GM19043 (cell line): Measurements from ENCODE around the gene GPC1.

ENCODE experiments used
- ATAC-seq: cut with Tn5 transposase; IDR thresholded peaks from one replicate; pipeline ENCODE4 v1.9.1; 2021; ENCODE audit warnings: low read depth; ENCODE audit not compliant: unreplicated experiment

GPC1 gene

DNA sequence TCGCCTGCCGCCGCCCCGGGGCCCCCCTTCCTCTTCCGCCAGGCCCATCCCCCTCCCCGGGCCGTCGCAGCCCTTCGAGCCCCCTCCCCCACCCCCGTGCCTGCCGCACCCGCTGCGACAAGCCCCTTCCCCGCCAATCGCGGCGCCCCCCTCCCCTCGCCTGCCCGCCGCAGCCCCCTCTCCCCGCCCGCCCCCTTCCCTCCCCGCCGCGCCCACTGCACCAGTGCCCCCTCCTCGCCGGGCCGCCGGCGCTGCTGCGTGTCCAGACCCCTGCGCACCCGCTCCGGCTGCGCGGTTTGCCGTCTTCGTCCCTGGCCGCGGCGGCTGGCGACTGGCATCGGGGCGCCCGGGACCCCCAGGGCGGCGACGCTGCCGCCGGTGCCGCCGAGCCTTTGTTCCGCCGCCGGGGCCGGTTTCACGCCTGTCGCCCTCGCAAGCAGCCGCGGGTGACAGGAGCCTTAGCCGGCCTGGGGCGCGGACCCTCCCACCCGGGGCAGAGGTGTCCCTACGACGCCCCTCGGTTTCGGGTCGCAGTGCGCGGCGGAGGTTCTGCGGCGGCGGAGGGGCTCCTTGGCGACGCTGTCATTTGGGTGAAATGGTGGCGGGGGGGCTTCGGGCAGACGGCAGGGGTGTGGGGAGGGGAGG, 18.1 kb downstream of the GPC1 start:
- no peak for ATAC-seq

DNA sequence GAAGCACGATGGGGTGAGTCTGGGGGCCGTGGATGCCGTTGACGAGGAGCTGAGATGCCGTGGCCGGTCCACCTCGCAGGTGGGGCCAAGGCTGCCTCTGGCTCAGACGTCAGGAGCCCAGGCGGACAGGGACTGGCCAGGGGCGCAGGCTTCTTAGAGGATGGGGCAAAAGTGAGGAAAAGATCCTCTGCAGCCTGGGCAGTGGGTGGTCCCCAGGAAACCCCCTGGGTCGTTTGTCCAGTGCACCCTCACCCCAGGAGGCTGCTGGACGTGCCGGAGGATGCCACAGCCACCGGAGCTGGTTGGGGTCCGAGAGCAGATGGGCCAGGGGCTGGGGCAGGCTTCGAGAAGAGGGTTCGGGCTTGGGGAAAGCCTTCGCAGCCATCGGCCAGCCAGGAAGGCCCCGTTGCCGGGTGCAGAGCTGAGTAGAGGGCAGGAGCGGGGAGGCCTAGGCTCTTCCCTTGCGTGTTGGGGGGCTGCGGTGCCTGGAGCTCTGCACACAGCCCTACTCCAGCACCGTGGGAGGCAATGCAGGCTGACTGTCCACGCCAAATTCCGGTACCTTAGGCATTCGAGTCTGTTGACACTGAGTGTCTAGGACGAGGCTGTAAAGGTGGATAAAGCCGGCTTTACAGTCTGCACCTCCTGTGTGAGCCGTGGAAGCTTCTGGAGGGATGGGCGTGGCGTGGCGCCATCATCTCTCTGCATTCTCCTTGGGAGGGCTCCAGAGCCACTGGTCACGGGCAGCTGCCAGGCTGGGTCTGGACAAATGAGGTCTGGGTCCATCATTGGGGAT, 18.8 kb downstream of the GPC1 start:
- no peak for ATAC-seq

DNA sequence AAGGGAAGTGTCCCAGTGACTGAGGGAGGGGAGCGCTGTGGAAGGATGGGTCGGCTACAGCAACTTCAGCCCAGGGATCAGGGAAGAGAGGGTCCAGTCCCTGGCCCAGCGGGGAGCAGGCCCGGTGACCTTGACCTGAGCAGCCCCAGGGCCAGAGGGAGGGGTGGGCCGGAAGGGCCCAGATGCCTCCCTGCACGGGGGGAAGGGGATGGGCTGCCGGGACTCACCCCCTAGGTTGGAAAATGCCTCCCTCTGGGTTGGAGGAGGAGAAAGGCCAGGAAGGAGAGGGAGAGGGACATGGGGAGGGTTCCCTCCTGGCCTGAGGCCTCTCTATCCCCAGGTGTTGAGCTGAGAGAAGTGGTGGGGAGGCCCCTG, 19.8 kb downstream of the GPC1 start:
- no peak for ATAC-seq

DNA sequence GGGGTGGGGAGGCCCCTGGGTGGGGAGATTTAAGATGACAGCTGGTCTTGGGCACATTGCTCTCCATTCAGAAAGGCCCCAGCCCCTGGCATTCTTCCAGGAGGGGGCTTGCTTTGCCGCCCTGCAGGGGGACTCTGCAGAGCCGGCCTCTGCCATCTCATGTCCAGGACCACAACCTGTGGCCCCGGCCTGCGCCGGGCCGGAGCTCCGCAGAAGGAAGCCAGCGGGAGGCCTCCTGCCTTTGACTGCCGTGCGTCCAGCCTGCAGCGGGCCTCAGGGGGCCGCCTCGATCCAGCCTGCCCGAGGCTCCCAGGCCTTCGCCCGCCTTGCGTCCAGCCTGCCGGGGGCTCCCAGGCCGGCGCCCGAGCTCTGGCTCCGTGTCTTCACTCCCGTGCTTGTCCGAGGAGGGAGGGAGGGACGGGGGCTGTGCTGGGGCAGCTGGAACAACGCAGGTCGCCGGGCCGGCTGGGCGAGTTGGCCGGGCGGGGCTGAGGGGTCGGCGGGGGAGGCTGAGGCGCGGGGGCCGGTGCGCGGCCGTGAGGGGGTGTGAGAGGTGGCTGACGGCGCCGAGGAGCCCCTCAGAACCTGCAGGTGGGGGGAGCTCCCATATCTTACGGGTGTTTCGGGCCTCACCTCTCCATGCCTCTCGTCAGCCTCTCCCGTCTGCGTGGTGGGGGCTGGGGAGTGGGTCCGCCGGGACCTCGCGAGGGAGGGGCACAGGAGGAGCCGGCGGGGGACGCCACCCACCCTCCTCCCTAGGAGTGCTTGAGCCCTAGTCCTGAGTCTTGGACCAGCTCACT, 20.4 kb downstream of the GPC1 start:
- ATAC-seq: no peak

DNA sequence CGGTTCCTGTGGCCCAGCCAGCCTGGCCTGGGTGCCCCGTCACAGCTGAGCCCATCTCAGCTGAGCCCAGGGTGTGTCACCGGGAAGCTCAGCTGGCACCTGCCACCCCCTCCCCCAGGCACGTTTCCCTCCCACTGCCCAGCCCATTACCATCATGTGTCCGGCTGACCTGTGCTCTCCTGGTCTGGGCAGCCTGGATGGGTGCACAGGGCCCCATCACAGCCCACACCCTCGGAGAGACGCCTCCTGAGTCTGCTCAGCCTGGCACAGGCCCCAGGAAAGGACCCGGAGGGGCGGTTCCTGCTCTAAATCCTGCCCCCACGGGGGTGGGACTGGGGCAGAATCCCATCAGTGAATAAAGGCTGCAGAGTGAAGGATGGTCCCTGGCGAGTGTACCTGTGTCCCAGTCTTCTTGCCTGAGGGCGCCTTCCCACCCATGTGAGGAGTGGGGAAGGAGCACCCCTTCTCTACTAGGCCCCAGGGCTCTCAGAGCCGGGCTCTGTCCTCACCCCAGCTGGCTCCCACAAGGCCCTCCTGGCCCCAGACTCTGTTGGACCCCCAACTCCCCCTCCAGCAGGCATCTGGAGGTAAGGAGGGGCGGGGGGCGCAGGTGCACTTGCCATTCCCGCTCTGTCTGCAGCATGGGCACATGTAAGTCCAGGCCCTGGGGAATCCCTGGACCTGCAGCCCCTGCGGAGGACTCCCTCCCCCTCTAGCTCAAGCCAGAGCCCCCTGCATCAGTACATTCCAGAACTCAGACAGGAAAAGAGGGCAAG, 21.2 kb downstream of the GPC1 start:
- no peak for ATAC-seq

DNA sequence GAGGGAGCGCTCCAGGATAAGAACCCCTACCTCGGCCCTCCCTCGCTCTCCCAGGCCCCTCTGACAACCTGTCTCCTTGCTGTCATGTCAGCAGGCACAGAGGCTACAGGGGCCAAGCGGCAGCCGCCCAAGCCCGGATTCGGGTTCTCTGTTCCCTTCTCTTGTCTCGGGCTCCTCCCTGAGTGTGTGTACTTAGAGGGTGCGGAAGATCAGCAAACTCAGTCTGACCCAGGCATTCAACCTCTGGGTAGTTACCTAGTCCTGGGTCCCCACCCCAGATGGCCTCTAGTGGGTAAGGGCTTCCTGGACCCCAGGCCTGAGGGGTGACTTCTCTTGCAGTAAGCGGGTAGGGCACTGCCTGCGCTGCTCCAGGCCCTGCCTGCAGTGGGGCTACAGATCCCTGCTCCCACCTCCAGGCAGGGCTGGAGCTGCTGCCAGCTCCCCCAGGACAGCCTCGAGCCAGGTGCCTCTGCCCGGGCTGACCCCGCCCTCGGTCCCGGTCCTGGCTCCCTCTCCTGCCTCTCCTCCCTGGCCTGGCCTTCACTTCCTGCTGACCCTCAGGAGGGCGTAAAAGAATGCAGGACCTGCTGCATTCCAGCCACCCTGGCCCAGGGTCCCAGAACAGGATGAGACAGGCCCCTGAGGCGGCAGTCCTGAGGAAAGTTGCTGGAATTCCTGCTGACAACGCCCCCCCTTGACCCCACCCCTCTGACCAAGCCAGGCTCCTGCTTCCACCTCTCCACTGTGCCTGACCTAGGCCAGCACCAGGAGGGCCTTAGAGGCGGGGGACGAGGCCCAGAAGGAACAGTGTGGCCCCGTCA, 22.0 kb downstream of the GPC1 start:
- no peak for ATAC-seq

DNA sequence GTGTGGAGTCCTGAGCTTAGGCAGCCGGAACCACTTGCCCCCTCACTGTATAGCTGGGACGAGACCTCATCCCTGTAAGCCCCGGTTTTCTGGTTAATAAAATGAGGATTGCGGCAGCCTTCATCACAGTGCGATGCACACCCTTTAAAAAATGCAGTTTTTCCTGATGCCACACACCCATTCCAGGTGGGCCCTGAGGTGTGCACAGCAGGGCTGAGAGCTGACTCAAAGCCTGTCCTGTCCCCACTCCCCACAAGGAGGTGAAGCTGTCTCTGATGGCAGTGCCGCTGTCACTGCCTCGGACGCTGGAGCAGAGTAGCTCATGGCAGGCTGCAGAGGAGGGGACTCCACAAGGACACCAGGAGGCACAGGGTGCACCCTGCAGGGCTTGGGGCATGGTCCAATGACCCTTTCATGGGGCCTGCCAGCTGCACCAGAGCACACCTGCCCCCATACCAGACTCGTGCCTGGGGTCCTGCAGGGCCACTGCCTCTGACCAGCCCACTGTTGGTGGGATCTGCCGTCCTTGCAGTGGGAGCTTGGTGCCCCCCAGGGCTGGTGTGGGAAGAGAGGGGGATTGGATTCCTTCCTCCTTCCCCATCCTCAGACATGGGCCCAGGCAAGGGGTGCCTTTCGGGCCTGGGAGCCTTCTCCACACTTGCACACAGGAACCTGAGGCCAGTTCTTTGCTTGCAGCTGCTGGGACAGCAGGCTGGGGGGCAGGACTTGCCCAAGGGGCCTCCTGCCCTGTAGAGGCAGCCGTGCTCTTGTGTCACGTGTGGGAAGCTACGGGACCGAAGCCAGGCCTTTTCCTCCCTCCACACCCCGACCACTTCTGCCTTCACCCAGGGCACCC, 22.8 kb downstream of the GPC1 start:
- ATAC-seq: no peak

DNA sequence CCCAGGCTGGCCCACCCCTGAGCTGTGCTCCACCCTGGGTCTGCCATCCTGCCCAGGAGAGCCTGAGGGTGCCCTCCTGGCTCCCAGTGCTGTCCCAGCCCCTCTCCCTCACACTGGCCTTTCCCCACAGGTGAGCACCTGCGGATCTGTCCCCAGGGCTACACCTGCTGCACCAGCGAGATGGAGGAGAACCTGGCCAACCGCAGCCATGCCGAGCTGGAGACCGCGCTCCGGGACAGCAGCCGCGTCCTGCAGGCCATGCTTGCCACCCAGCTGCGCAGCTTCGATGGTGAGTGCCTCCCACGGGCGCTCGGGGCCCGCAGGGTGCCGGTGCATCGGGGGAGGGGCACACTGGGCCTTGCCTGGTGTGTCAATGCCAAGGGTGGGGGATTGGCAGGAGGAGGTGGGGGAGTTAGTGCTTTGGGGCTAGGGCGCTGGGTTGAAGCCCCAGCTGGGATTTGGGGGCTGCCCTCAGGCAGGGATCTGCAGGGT, 23.5 kb downstream of the GPC1 start:
- no peak for ATAC-seq

DNA sequence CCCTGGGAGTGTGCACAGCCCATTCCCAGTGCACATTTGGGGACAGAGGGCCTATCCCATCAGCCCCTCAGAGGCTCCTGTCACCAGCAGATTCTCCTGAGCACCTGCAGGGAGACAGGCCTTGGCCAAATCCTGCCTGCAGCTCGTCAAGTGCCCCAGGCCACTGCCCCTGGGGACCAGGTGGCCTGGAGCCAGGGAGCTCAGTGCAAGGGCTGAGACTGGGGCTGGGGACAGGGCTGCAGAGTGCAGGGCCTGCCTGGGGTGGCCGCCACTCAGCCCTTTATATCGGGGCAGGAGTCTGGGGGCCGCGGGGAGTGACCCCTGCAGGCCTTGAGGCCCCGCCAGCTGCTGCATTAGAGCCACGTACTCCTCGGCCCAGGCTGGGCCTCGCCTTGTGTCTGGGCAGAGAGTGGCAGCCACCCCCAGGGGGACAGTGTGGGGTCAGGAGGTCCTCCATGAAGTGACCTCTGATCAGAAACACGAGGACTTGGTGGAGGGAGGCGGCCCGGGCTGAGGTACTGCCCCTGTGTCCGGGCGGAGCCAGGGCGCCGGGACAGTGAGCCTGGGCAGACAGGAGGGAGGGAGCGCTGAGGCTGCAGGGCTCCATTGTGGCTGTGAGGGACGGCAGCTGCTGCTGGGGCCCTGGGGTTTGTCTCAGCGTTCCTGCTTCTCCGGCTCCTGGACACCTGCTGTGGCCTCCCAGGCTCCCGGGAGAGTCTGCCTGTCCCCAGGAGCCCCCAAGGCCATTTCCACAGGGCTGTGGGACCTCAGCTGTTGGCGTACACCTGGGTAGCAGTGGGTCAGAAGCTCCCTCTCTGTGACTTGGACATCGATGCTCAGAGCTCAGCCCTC, 24.2 kb downstream of the GPC1 start:
- ATAC-seq: no peak

DNA sequence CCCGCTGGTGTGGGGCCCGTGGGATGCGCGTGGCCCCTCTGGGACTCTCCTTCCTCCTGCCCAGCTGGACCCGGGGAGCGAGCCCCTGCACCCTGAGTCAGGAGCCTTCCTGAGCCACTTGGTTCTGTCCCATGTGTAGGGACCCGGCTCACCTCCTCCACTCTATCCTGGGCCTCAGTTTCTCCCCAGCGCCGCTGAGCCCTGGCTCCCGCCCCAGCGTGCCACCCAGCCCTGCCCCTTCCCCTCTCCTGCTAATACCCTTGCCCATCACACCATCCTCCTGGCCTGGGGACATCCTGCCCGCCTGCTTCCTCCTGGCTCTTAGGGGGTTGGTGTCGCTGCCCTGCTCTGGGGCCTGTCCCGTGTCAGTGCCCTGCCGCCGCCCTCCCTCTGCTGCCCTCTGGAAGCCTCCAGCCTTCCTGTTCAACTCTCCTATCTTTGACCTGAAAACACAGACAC, 24.8 kb downstream of the GPC1 start:
- ATAC-seq: no peak

DNA sequence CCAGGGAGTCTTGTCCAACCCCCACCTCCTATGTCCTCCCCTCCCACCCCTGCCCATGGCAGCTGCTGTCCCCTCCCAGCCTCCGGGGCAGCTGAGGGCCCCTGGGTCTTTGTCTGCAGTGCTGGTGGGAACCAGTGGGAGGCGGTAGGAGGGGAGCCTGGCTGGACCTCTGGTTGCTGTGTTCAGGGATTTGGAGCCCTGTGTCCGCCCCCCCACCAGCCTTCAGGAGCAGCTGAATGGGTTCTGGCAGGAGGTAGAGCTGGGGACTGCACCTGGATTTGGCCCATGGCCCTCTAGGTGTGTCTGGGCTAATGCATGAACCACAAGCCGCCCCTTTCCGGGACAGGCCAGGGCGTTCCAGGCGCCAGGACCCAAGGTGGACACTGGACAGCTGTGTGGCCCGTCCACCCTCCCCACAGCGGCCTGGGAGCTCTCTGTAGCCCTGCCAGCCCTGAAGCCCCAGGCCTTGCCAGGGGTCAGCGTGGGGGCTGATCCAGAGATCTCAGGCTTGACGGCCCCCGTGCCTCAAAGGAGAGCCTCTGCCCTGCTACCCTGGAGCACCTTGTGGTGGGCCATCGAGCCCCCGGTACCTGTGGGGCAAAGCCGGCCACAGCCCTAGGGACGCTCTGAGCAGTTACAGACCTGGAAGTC, 25.4 kb downstream of the GPC1 start:
- ATAC-seq: no peak

DNA sequence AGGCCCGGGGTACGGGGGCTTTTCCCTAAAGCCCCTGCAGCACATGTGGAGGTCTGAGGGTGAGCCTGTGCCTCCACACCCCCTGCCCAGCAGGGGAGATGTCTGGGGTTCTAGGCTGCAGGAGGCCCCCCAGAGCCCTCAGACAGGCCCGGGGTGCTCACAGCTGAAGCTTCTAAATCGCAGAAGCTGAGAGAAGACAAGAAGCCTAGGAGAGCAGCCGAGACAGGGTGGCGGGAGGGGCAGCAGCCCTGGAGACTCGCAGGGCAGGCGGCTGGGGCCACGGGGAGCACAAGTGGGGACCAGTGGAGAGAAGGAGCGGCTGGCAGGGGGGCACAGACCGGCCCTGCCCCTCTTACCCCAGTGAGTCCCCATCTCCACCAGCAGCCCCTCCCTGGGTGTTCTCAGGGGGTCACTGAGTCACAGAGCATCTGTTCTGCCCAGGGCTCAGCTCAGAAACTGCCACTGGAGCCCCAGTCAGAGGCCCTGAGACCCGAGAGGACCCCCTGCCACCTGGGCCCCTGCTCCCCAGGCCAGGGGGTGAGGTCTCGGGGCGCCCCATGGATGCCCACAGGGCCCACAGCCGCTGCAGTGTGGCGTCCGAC, 26.1 kb downstream of the GPC1 start:
- ATAC-seq: no peak

DNA sequence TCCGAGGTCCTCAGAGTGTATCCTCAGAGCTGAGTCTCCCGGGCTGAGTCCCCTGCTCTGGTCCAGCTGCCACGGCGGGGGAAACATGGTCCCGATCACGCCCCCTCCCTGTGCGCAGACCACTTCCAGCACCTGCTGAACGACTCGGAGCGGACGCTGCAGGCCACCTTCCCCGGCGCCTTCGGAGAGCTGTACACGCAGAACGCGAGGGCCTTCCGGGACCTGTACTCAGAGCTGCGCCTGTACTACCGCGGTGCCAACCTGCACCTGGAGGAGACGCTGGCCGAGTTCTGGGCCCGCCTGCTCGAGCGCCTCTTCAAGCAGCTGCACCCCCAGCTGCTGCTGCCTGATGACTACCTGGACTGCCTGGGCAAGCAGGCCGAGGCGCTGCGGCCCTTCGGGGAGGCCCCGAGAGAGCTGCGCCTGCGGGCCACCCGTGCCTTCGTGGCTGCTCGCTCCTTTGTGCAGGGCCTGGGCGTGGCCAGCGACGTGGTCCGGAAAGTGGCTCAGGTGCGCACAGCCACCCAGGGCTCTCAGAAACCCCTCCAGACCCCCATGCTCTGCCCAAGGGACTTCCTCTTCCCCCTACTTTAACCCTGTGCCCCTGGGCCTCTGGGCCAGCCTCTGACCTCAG, 26.7 kb downstream of the GPC1 start:
- ATAC-seq: no peak

DNA sequence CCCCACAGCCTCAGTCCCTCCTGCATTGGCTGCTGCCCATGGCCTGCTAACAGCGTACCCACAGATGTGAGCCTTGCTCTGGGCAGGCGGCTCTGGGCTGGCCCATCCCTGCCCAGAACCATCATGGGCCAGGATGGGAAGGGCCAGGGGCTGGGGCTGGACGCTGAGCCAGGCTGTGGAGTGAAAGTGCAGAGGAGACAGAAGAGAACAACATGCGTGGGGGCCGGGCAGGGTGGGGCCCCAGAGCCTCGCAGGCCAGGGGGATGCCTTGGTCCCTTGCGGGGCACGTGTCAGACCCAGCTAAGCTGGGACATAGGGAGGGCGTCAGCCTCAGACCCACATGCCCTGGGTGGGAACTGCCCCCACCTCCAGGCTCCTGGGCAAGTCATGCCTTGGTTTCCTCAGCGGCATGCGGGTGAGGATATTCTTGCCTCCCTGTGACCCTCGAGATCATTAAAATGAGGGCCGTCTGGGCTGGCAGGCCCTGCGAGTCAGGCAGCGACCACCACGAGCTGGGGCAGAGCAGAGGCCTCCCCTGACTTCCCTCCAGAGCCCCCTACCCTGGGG, 27.3 kb downstream of the GPC1 start:
- no peak for ATAC-seq

DNA sequence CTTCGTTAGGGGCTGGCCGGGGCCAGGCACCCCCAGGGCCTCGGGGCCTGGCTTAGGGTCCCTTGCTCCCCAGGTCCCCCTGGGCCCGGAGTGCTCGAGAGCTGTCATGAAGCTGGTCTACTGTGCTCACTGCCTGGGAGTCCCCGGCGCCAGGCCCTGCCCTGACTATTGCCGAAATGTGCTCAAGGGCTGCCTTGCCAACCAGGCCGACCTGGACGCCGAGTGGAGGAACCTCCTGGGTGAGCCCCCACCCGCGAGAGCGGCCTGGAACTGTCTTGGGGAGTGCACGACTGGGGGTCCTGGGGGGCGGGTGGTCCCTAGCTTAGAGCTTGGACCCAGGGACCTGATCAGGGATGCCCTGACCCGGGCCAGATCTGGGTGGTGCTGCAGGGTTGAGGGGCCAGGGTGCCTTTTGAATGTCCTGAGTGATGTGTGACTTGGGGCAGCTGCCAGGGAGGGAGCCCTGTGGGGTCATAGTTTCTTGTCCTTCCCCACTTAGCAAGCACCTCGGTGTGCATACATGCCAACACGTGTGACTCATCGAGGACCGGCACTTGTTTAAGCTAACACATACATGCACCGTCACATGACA, 27.9 kb downstream of the GPC1 start:
- ATAC-seq: no peak
